HUES64 (cell line): ENCODE measurements around the gene EBF3.

Experiments
- H3K27ac ChIP-seq: 2 replicates; pipeline ENCODE4 v1.7.0; 2013; ENCODE audit warnings: low read depth, low read length, inconsistent platforms
- H3K27me3 ChIP-seq: 2 replicates; pipeline ENCODE4 v1.6.1; 2013; ENCODE audit warnings: mild to moderate bottlenecking, low read length; ENCODE audit not compliant: insufficient read depth
- H3K36me3 ChIP-seq: 2 replicates; pipeline ENCODE4 v1.6.1; 2013; ENCODE audit warnings: mild to moderate bottlenecking, low read length; ENCODE audit not compliant: insufficient read depth
- H3K4me1 ChIP-seq: 2 replicates; pipeline ENCODE4 v1.6.1; 2013; ENCODE audit warnings: mild to moderate bottlenecking, low read length, moderate library complexity; ENCODE audit not compliant: insufficient read depth
- H3K4me3 ChIP-seq: 2 replicates; pipeline ENCODE4 v1.5.1; 2013; ENCODE audit warnings: mild to moderate bottlenecking, low read length, moderate library complexity
- H3K9ac ChIP-seq: 2 replicates; pipeline ENCODE4 v1.6.1; 2013; ENCODE audit warnings: mild to moderate bottlenecking, low read depth, low read length
- H3K9me3 ChIP-seq: 2 replicates; pipeline ENCODE4 v1.6.1; 2013; ENCODE audit warnings: low read depth, low read length; ENCODE audit not compliant: insufficient read depth
- WGBS: fragments of 150-250, 120-280 bp; methylation state at CpG from one replicate; pipeline ENCODE4 v1.1.7; 2013; ENCODE audit warnings: missing lambda C conversion rate; 5-methylcytosine and 5-hydroxymethylcytosine counted together

The EBF3 gene

GRCh38 chr10:129787557-129787956 lies 176.5 kb downstream of the EBF3 start:
- H3K27ac ChIP-seq: no peak overlapping the region
- no peaks in the 10 kb centered on the region for H3K9me3 ChIP-seq
- 86% methylated on average over 5 of the region's 5 CpGs for WGBS
- no peak overlapping the region for H3K4me3 ChIP-seq
- H3K9ac ChIP-seq: no peak overlapping the region
- H3K36me3 ChIP-seq: no peaks in the 10 kb centered on the region
- no peaks in the 10 kb centered on the region for H3K4me1 ChIP-seq
- H3K27me3 ChIP-seq: no peaks in the 10 kb centered on the region

- no peak overlapping the region for H3K27ac ChIP-seq
- no peaks in the 10 kb centered on the region for H3K36me3 ChIP-seq
- no peaks in the 10 kb centered on the region for H3K27me3 ChIP-seq
- no peak overlapping the region for H3K4me3 ChIP-seq
- no peak overlapping the region for H3K9ac ChIP-seq
- no peaks in the 10 kb centered on the region for H3K4me1 ChIP-seq
- WGBS: 93% methylated on average over 10 of the region's 10 CpGs
- no peaks in the 10 kb centered on the region for H3K9me3 ChIP-seq
Observed at GRCh38 chr10:129786216-129786615, 177.9 kb downstream of the EBF3 start.

GRCh38 chr10:129785536-129785981 lies 178.5 kb downstream of the EBF3 start:
- H3K4me3 ChIP-seq: no peak overlapping the region
- H3K4me1 ChIP-seq: no peaks in the 10 kb centered on the region
- H3K9me3 ChIP-seq: no peaks in the 10 kb centered on the region
- WGBS: 90% methylated on average over 16 of the region's 16 CpGs
- H3K27ac ChIP-seq: no peak overlapping the region
- no peaks in the 10 kb centered on the region for H3K36me3 ChIP-seq
- H3K9ac ChIP-seq: no peak overlapping the region
- no peaks in the 10 kb centered on the region for H3K27me3 ChIP-seq
